Omental fat pad (tissue), 4 donors: ENCODE measurements around the gene HMX2. TPM values are rescaled to one million over a fixed set of nuclear protein-coding genes. Genes with fewer than 3 reads are reported as not detected.
"Not testable (repeated sequence)": the region's sequence is repeated elsewhere in the genome, so short reads cannot be mapped to it uniquely, and the experiment has no call there.

Experiments
- ATAC-seq: fragments of 150-250 bp; one replicate; pipeline ENCODE4 v1.9.1; 2016; ENCODE audit warnings: mild to moderate bottlenecking, moderate library complexity; ENCODE audit not compliant: low FRiP score
- DNase-seq: peaks from one replicate; pipeline ENCODE4 v3.0.0-alpha.2; 2019; ENCODE audit warnings: low spot score
- CTCF ChIP-seq, 3 donors: fragments of 450-650 bp; IDR thresholded peaks; one replicate each; pipeline ENCODE4 v1.5.1; 2016 to 2017; ENCODE audit warnings: antibody characterized with exemption in 3 of 3, mild to moderate bottlenecking in 3 of 3, moderate library complexity in 2 of 3
- total RNA-seq, 4 donors: library from RNA; depleted of rRNA; stranded (reverse); fragments of >200 nt; gene quantifications; one replicate each; pipeline ENCODE4 v1.1.0, GENCODE V29; 2016

The HMX2 gene
- total RNA-seq, 4 donors from 2014 or later = not detected

- no peak for ATAC-seq
- DNase-seq = no peak
- TF ChIP-seq CTCF (IDR thresholded peaks at IDR 0.05) = no peak
Observed at GRCh38 chr10:123164319-123164718, 16.4 kb downstream of the HMX2 start.

GRCh38 chr10:123165445-123166072, 17.6 kb downstream of the HMX2 start:
- no peak for DNase-seq
- no peak for ATAC-seq
- no peak for TF ChIP-seq CTCF (IDR thresholded peaks at IDR 0.05)

- ATAC-seq = no peak
- DNase-seq = no peak
- no peak for TF ChIP-seq CTCF (IDR thresholded peaks at IDR 0.05)
Observed at GRCh38 chr10:123166618-123167017, 18.7 kb downstream of the HMX2 start.

- TF ChIP-seq CTCF (IDR thresholded peaks at IDR 0.05) = no peak
- ATAC-seq = no peak
- DNase-seq = no peak
Observed at GRCh38 chr10:123170961-123171360, 23.0 kb downstream of the HMX2 start.

- ATAC-seq, DNase-seq: not testable (repeated sequence)
Observed at GRCh38 chr10:123171616-123172015, 23.7 kb downstream of the HMX2 start.

- TF ChIP-seq CTCF (IDR thresholded peaks at IDR 0.05) = no peak
- DNase-seq (no peak), ATAC-seq (no peak)
Observed at GRCh38 chr10:123175389-123176387, 27.8 kb downstream of the HMX2 start.

- not testable (repeated sequence) for DNase-seq, ATAC-seq
Observed at GRCh38 chr10:123178390-123178789, 30.5 kb downstream of the HMX2 start.
